Common myeloid progenitor, CD34-positive (primary cell): ENCODE data around the gene MDM1. TPM values are rescaled to one million over a fixed set of nuclear protein-coding genes. Genes with fewer than 3 reads are reported as not detected.

ENCODE experiments used
- CTCF ChIA-PET: fragments of 350-600 bp; sonication (Branson Sonifier 250); formaldehyde crosslinking; loops from one replicate; lab custom pipeline; 2021; ENCODE audit warnings: antibody characterized with exemption; lab: Charles Lee
- POLR2A ChIA-PET: fragments of 350-600 bp; sonication (Branson Sonifier 250); formaldehyde crosslinking; loops from one replicate; lab custom pipeline; 2021; ENCODE audit warnings: antibody characterized with exemption; lab: Charles Lee
- DNase-seq, 3 donors: peaks; one replicate each; pipeline versions ENCODE4 v3.0.0 to v3.0.0-alpha.2; 2013
- H3K27ac ChIP-seq, 2 experiments: 1 replicate in 1 of 2; 2 replicates in 1 of 2; pipeline ENCODE4 v1.7.0; 2013; ENCODE audit warnings: inconsistent platforms in 2 of 2, low read length in 2 of 2, mild to moderate bottlenecking in 2 of 2, low read depth in 1 of 2, moderate library complexity in 1 of 2; ENCODE audit not compliant: severe bottlenecking in 2 of 2, insufficient read depth in 1 of 2, poor library complexity in 1 of 2
- H3K27me3 ChIP-seq, 5 experiments: replicated peaks in 2 of 5; 1 replicate in 3 of 5; 2 replicates in 2 of 5; pipeline versions ENCODE4 v1.6.1 to v1.7.0; 2013; ENCODE audit warnings: low read length in 4 of 5, mild to moderate bottlenecking in 2 of 5, moderate library complexity in 2 of 5, inconsistent platforms in 1 of 5; ENCODE audit not compliant: insufficient read depth in 5 of 5, control insufficient read depth in 4 of 5
- H3K36me3 ChIP-seq, 4 experiments: 1 replicate in 2 of 4; 2 replicates in 2 of 4; pipeline versions ENCODE4 v1.6.1 to v1.7.0; 2013; ENCODE audit warnings: low read length in 3 of 4, control low read depth in 1 of 4, mild to moderate bottlenecking in 1 of 4; ENCODE audit not compliant: control insufficient read depth in 4 of 4, insufficient read depth in 4 of 4
- H3K4me1 ChIP-seq, 4 experiments: 1 replicate in 3 of 4; 2 replicates in 1 of 4; pipeline versions ENCODE4 v1.6.1 to v1.7.1; 2013; ENCODE audit warnings: low read length in 3 of 4, mild to moderate bottlenecking in 3 of 4, control low read depth in 1 of 4, inconsistent platforms in 1 of 4, moderate library complexity in 1 of 4; ENCODE audit not compliant: control insufficient read depth in 4 of 4, insufficient read depth in 4 of 4; ENCODE audit errors: control extremely low read depth in 1 of 4
- H3K4me3 ChIP-seq, 7 experiments: 1 replicate in 4 of 7; 2 replicates in 3 of 7; pipeline versions ENCODE4 v1.5.1 to v1.7.0; 2013; ENCODE audit warnings: mild to moderate bottlenecking in 7 of 7, low read length in 6 of 7, moderate library complexity in 6 of 7, inconsistent platforms in 2 of 7, low read depth in 2 of 7, control low read depth in 1 of 7; ENCODE audit not compliant: insufficient read depth in 4 of 7, control insufficient read depth in 1 of 7; ENCODE audit errors: extremely low read depth in 1 of 7
- H3K9me3 ChIP-seq, 5 experiments: 1 replicate in 4 of 5; 2 replicates in 1 of 5; pipeline versions ENCODE4 v1.6.1 to v1.7.1; 2013; ENCODE audit warnings: low read length in 4 of 5, mild to moderate bottlenecking in 2 of 5, inconsistent platforms in 1 of 5, low read depth in 1 of 5, moderate library complexity in 1 of 5; ENCODE audit not compliant: control insufficient read depth in 4 of 5, insufficient read depth in 2 of 5; ENCODE audit errors: control extremely low read depth in 1 of 5
- WGBS: methylation state at CpG from one replicate; pipeline ENCODE4 v1.1.5; 2013; ENCODE audit not compliant: insufficient coverage; 5-methylcytosine and 5-hydroxymethylcytosine counted together
- polyA plus RNA-seq: library from polyadenylated mRNA; unstranded; fragments of 120-200 nt; gene quantifications from one replicate; pipeline ENCODE4 v1.2.1, GENCODE V29; 2013

Gene MDM1
- 46.5 TPM for polyA plus RNA-seq

GRCh38 chr12:68331869-68332727 lies at the start of gene MDM1:
TSS of gene MDM1 (minus strand) at chr12:68332362. CDS start at chr12:68332245, 117 bp downstream.
- DNase-seq = peak; percentile 98
- no peaks in the 10 kb centered on the region for H3K27me3 ChIP-seq
- H3K4me3 ChIP-seq = peak within 1 kb of the TSS; percentile 68 to 91 (median 85)
- WGBS = under 1% methylated on average over 57 of the region's 59 CpGs
- H3K4me1 ChIP-seq = peaks cover 20 to 44% (median 32%) of the 10 kb centered on the region in 4 experiments
- ChIA-PET POLR2A (interaction anchor here (0.6 to 0.8 kb wide), 4 partner anchors 19 to 410 kb away, joined by 3 read pairs; no protein-coding TSS in a partner anchor), CTCF (interaction anchor here (1.1 to 1.9 kb wide), 5 partner anchors 11 to 297 kb away, joined by 3 to 10 read pairs (median 3); no protein-coding TSS in a partner anchor)
- H3K9me3 ChIP-seq = no peaks in the 10 kb centered on the region
- peak within 1 kb of the TSS; percentile 42 to 77 for H3K27ac ChIP-seq
- H3K36me3 ChIP-seq = peaks cover 0 to 17% (median 6%) of the 10 kb centered on the region in 4 experiments

- POLR2A ChIA-PET = interaction anchor here (0.6 to 3.0 kb wide), 5 partner anchors 11 to 229 kb away, joined by 3 to 30 read pairs (median 7); partner anchors contain the start of gene RAP1B
- 0% methylated on average over 4 of the region's 6 CpGs for WGBS
- CTCF ChIA-PET = interaction anchor here (0.9 to 7.3 kb wide), 10 partner anchors 8 to 67 kb away, joined by 3 to 41 read pairs (median 3); no protein-coding TSS in a partner anchor
Observed at GRCh38 chr12:68381476-68382219, 49.5 kb upstream of the MDM1 start.

GRCh38 chr12:68378872-68379606 lies 46.9 kb upstream of the MDM1 start:
- H3K27me3 ChIP-seq = no peaks in the 10 kb centered on the region
- POLR2A ChIA-PET = interaction anchor here (0.5 to 0.7 kb wide), 3 partner anchors 14 to 368 kb away, joined by 3 to 5 read pairs (median 4); no protein-coding TSS in a partner anchor
- no peaks in the 10 kb centered on the region for H3K36me3 ChIP-seq
- H3K4me3 ChIP-seq = peak overlapping the region in 2 of 7 experiments; percentile 9 to 19
- H3K9me3 ChIP-seq = no peaks in the 10 kb centered on the region
- H3K27ac ChIP-seq = peak overlapping the region in 1 of 2 experiments; percentile 84
- CTCF ChIA-PET = interaction anchor here (1.0 to 7.3 kb wide), 9 partner anchors 9 to 231 kb away, joined by 3 to 41 read pairs (median 5); no protein-coding TSS in a partner anchor
- peak in 2 of 3 donors; percentile 49 to 71 for DNase-seq
- peaks cover 35 to 91% (median 84%) of the 10 kb centered on the region in 4 experiments for H3K4me1 ChIP-seq
- 60% methylated on average over 4 of the region's 5 CpGs for WGBS

More at GRCh38 chr12:68381476-68382219, 49.5 kb upstream of the MDM1 start:
- H3K4me1 ChIP-seq = peaks cover 35 to 84% (median 76%) of the 10 kb centered on the region in 4 experiments
- H3K4me3 ChIP-seq = peak overlapping the region in 4 of 7 experiments; percentile 7 to 39 (median 28)
- peak; percentile 81 to 94 (median 87) for DNase-seq
- no peaks in the 10 kb centered on the region for H3K27me3 ChIP-seq
- H3K9me3 ChIP-seq = no peaks in the 10 kb centered on the region
- no peaks in the 10 kb centered on the region for H3K36me3 ChIP-seq
- H3K27ac ChIP-seq = peak overlapping the region; percentile 82 to 84

- peaks cover 36 to 90% (median 81%) of the 10 kb centered on the region in 4 experiments for H3K4me1 ChIP-seq
- H3K27me3 ChIP-seq = no peaks in the 10 kb centered on the region
- H3K4me3 ChIP-seq = peak overlapping the region in 1 of 7 experiments; percentile 37
- POLR2A ChIA-PET = no interaction called here
- CTCF ChIA-PET = interaction anchor here (4.8 to 7.3 kb wide), 2 partner anchors 12 to 15 kb away, joined by 23 to 41 read pairs; no protein-coding TSS in a partner anchor
- no peaks in the 10 kb centered on the region for H3K9me3 ChIP-seq
- peak overlapping the region in 1 of 2 experiments; percentile 8 for H3K27ac ChIP-seq
- 100% methylated on average over 1 of the region's 3 CpGs for WGBS
- H3K36me3 ChIP-seq = no peaks in the 10 kb centered on the region
- DNase-seq = no peak
Observed at GRCh38 chr12:68377881-68378280, 45.7 kb upstream of the MDM1 start.

DNA sequence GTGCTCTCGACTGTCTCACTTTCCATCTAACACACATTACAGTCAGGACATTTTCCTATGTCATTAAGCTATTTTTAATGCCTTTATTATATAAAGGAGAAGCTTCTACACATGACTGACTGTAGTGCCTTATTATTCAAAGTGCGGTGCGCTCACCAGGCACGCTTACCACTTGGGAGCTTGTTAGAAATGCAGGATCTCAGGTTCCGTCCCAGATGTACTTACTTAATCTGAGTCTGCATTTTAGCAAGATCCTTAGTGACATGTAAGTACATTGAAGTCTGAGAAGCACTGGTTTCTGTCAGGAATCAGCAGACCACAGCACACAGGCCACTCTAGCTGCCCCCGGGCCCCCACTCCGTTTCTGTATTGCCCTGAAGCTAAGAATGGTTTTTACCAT lies 44.7 kb upstream of the MDM1 start:
- POLR2A ChIA-PET = no interaction called here
- Histone ChIP-seq H3K27ac (no peak overlapping the region), H3K4me3 (no peak overlapping the region), H3K27me3 (no peaks in the 10 kb centered on the region), H3K36me3 (no peaks in the 10 kb centered on the region), H3K4me1 (peaks cover 32 to 84% (median 74%) of the 10 kb centered on the region in 4 experiments), H3K9me3 (no peaks in the 10 kb centered on the region)
- CTCF ChIA-PET = interaction anchor here (1.1 to 4.8 kb wide), 3 partner anchors 11 to 20 kb away, joined by 3 to 23 read pairs (median 9); no protein-coding TSS in a partner anchor
- DNase-seq = no peak
- whole genome bisulfite sequencing = 96% methylated on average over 5 of the region's 7 CpGs
